NCI-H1694 treated with DMSO at 0.1 percent for 48 hours (cell line): ENCODE measurements around the gene FMN1.

ENCODE experiments used
- DNase-seq: peaks from one replicate; lab custom pipeline; 2025; lab: John Stamatoyannopoulos, UW

FMN1 gene

GRCh38 chr15:33119865-33120264 is 74.6 kb downstream of the FMN1 start:
- no peak for DNase-seq

GRCh38 chr15:33119273-33119672 is 75.2 kb downstream of the FMN1 start:
- no peak for DNase-seq

GRCh38 chr15:33116198-33116597 is 78.3 kb downstream of the FMN1 start:
- DNase-seq, result no peak

GRCh38 chr15:33115191-33115861 is 79.2 kb downstream of the FMN1 start:
- DNase-seq, result no peak

- no peak for DNase-seq
Observed at GRCh38 chr15:33114374-33114717, 80.2 kb downstream of the FMN1 start.

GRCh38 chr15:33113666-33114373 is 80.7 kb downstream of the FMN1 start:
- no peak for DNase-seq

- DNase-seq, result no peak
Observed at GRCh38 chr15:33112541-33113105, 81.9 kb downstream of the FMN1 start.

GRCh38 chr15:33111041-33111451 is 83.5 kb downstream of the FMN1 start:
- no peak for DNase-seq

GRCh38 chr15:33109345-33109744 is 85.2 kb downstream of the FMN1 start:
- no peak for DNase-seq

- DNase-seq, result no peak
Observed at GRCh38 chr15:33108518-33108917, 86.0 kb downstream of the FMN1 start.

GRCh38 chr15:33107950-33108349 is 86.6 kb downstream of the FMN1 start:
- no peak for DNase-seq

- no peak for DNase-seq
Observed at GRCh38 chr15:33104212-33104611, 90.3 kb downstream of the FMN1 start.

GRCh38 chr15:33101036-33101435 is 93.5 kb downstream of the FMN1 start:
- DNase-seq, result no peak

GRCh38 chr15:33100314-33100713 is 94.2 kb downstream of the FMN1 start:
- DNase-seq, result no peak

GRCh38 chr15:33099739-33100138 is 94.8 kb downstream of the FMN1 start:
- no peak for DNase-seq

GRCh38 chr15:33099213-33099612 is 95.3 kb downstream of the FMN1 start:
- no peak for DNase-seq

- DNase-seq, result no peak
Observed at GRCh38 chr15:33098094-33099058, 96.1 kb downstream of the FMN1 start.

GRCh38 chr15:33096134-33096533 is 98.4 kb downstream of the FMN1 start:
- DNase-seq, result no peak

GRCh38 chr15:33095641-33096040 is 98.9 kb downstream of the FMN1 start:
- no peak for DNase-seq

- no peak for DNase-seq
Observed at GRCh38 chr15:33094336-33094735, 100.2 kb downstream of the FMN1 start.

- no peak for DNase-seq
Observed at GRCh38 chr15:33093222-33093621, 101.3 kb downstream of the FMN1 start.

GRCh38 chr15:33091983-33092693 is 102.4 kb downstream of the FMN1 start:
- no peak for DNase-seq
